Tongue (tissue), 3 donors: Measurements from ENCODE around the gene TMEM170B. TPM values are rescaled to one million over a fixed set of nuclear protein-coding genes. Genes with fewer than 3 reads are reported as not detected.

ENCODE experiments used
- DNase-seq: peaks from one replicate; pipeline ENCODE4 v3.0.0-alpha.2; 2015
- small RNA-seq: library from RNA; depleted of rRNA; stranded (forward); fragments of <200 nt; gene quantifications from one replicate; pipeline ENCODE3, GENCODE V24; 2014; ENCODE audit warnings: low replicate concordance
- total RNA-seq: library from RNA; depleted of rRNA; stranded (reverse); fragments of >200 nt; gene quantifications from one replicate; pipeline ENCODE4 v1.2.3, GENCODE V29; 2014

The TMEM170B gene
- total RNA-seq, 1 donor from 2014 or later: 11.3 TPM

DNA sequence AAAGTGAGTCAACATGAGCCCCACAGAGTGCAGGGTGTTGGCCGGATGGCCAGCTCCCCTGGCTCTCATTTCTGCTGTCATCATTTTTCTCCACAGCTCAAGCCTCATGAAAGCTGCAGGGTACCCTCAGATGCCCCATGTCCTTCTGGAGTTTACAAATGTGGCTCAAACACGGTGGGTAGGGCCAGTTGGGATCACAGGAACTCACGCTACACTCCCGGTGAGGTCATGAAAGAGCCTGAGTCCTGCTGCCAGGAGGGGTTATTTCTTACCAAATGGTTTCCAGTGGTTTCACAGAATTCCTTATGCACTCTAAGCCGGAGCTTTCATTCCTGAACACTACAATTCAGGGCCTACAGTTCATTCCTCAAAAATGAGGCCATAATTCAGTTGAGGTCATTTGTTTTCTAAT lies 78.7 kb downstream of the TMEM170B start:
- DNase-seq: no peak

DNA sequence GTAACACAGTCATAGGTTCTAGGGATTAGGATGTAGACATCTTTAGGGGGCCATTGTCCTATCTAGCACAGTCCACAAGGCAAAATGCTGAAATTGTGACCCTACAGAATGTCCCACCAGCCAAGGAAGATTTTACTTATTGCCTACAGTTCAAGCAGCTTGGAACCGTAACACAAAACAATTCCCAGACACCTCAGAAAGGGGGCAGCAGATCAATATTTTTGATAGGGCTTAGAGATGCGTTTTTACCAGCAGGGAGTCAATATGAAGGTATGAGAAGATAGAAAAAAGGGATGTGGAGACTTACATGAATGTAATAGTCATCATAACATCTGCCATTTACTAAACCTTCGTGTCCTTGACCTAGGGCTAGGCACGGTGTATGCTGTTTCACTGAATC lies 81.0 kb downstream of the TMEM170B start:
- DNase-seq: no peak

DNA sequence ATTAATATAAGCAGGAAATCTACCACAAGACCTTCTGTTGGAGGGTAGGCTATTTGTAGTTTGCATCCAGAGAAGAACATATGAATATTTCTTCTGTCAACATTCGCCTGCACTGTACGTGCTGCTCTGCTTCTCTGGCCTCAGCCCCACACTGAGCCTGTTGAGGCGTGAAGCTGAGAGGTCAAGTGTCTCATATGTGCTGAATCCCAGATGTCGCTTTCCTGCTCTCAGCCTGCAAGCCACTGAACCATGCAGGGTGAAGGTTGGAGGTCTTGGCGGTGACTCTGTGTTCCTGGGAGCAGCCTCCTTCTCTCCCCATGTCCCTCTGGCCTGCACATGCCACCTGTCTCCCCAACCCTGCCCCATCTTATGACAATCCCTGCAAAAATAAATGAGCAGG lies 83.6 kb downstream of the TMEM170B start:
- DNase-seq: no peak

DNA sequence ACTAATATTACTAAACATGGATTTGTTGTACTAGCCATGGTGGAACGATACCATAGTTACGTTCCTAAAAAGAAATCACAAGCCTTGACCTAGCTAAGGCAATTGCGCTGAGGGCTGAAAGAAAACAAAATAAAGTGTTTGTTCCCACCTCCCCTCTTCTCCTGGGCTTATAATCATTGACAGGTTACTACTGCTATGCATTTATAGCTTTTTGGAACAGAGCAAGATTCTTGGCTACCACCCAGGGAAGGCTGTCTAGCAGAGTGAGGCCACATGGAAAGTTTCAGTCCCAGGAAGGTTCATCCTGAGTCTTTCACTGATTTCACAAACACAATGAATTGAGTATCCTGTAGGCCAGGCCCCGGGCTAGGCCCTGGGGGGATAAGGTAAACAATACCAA lies 84.6 kb downstream of the TMEM170B start:
- DNase-seq: peak; percentile 79

DNA sequence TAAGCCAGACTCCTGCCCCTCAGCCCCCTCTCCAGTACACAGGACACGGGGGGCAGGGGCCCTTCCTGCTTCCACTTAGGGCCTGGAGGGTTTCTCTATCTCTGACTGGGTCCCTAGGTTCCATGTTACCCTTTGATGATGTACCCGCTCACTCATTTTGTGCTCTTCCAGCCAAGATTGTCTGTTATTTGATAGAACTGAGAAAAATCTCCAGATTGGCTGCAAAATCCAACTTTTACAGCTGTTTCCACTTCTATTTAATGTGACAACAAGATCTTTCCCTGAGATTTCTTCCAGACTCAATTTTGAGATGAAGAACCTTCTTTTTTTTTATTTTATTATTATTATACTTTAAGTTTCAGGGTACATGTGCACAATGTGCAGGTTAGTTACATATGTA lies 85.7 kb downstream of the TMEM170B start:
- DNase-seq: no peak

DNA sequence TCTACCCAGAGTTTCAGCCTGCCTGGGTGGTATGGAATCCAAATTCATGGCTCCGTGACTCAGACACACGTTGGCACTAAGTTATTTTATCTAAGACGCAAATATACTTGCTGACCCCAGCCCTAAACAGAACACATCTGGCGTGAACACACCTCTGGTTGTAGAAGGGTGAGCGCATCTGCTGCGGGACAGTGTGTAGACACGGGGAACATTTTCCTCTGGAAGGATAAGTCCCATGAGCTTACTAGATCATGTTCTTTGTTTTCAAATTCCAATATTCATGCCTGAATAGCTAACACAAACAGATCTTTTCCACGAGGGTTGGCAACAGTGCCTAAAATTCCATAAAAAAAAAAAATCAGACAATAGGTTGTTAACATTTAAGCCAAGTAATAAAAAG lies 87.8 kb downstream of the TMEM170B start:
- no peak for DNase-seq

DNA sequence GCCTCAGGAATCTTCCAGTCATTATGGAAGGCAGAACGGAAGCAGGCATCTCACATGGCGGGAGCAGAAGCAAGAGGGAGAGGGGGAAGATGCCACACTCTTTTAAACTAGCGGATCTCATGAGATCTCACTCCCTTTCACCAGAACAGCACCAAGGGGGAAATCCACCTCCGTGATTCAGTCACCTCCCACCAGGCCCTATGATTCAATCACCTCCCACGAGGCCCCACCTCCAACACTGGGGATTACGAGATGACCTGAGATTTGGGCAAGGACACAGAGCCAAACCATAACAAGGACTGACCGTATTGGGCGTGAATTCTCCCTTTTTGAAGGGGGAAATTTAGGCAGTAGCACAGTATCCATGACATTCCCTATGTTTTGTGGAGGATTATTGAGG lies 88.8 kb downstream of the TMEM170B start:
- no peak for DNase-seq

DNA sequence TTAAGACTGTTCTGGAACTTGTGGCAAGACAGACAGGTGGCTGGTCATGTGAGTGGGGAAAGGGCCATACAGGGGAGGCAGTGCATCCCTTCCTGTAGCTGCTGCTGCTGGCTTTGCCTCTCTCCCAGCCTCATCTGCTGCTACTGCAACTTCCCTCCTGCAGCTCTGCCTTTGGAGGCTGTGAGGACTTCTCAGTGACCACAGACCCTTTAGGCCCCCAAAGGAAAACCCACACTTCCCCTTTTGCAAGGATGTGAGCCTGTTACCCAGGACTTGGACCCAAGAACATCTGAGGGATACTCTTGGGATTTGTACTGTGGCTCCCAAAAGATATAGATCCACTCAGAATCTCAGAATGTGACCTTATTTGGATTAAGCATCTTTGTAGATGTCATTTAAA lies 91.0 kb downstream of the TMEM170B start:
- no peak for DNase-seq

DNA sequence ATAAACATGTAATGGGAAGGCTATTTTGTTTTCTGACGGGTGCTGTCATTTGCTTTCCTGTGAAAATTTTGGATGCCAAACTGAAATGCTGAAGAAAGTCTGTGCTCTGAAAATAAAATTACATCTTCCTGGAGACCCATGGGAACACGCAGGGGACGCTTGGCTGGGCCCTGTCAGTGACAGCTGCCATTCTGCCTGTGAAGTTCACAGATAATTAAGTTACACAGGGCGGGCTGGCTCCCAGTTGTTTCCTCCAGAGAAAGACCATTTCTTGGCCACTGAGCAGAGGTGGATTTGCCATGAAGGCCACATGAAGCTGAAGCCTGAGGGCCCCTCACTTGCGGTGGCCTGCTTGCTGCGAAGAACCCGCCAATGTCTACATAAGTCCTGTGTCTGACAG lies 93.5 kb downstream of the TMEM170B start:
- peak; percentile 46 for DNase-seq

DNA sequence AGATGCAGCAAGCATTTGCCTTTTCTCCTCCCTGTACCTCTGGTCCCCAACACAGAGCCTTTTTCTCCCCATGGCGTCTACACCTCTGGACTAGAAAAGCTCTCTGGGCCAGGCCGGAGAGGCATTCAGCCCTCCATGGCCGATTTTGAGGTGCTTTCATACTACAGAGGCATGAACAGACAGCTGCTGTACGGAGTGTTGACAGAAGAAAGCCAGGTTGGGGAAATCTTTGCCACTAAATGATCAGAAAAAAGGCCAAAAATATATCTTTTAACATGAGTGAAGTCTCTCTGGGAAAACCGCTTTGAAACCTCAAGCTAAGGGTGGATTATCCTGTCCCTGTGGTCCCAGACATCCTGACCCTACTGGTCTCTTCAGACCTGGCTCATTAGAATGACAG lies 94.0 kb downstream of the TMEM170B start:
- DNase-seq: peak; percentile 53

DNA sequence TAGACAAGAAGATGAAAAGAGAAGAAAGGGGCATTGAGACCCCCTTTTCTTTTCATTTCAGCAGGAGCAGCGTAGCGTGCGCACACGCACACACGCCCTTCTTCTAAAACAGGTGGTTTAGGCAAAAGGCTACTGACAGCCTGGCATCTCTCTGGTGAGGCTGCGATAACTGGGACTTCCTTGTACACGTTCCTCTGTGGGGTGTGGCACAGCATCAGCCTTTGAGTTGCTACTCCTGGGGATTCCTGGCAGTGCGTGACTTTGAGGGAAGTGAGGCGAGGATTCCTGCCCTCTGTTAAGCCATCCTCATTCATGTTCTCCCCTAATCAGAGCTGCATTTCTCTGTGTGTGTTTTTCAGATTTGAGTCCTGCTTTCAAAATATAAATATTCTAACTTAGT lies 94.7 kb downstream of the TMEM170B start:
- DNase-seq: peak; percentile 54

DNA sequence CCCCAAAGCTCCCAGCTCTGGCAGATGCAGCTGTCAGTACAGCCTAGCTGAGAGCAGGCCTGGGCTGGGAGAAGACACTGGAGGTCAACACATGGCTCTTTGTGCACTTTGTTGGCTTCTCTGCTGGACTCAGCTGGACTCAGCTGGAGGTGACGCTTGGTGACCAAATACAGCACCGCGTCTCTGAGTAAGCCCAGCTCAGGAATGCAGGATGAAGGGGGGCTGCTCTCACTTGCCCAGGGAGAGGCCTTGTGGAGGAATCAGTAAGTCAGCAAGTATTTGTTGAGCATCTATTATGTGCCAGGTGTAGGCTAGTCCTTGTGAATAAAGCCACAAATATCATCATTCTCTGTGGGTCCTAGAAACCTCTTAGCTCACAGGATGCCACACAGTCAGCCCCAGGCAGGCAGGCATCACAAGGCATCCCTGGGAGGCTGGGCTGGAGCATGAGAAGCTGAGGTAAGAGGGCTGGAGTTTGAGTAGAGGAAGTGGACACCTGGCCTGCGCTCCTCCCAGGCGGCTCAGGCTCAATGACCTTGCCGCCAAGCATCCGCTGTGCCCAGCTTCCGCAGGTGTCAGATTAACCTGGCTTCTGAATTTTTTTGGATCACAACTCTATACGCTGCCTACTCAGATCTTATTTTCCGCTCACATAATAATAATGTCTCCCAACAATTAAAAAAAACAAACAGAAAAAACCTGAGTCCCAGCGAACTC lies 95.4 kb downstream of the TMEM170B start:
- DNase-seq: peak; percentile 48

Small RNA genes within 50 kb of the gene (small RNA-seq; reads per million reads assigned to genes)
- not detected for gene RNU1-64P

Other genes with a start within 250 kb of the TMEM170B start
- gene ADTRP, start 241.1 kb downstream of the TMEM170B start, total RNA-seq: not detected